NCI-H345 treated with DMSO at 0.1 percent for 48 hours (cell line): ENCODE results near the gene DOCK7.
A peak's percentile ranks its signal among the peaks of the same experiment; 100 is the strongest.
"Not testable (repeated sequence)": the region's sequence is repeated elsewhere in the genome, so short reads cannot be mapped to it uniquely, and the experiment has no call there.

Experiments
- DNase-seq: peaks from one replicate; lab custom pipeline; 2025; ENCODE audit not compliant: unreplicated experiment; lab: John Stamatoyannopoulos, UW

DOCK7 gene

GRCh38 chr1:62691062-62691844 is 3.1 kb upstream of the DOCK7 start:
- no peak for DNase-seq

GRCh38 chr1:62689524-62689923 is 1.3 kb upstream of the DOCK7 start:
- no peak for DNase-seq

GRCh38 chr1:62688687-62689085 is 500 bp upstream of the DOCK7 start:
- peak; percentile 25 for DNase-seq

GRCh38 chr1:62687421-62687902 is 724 bp downstream of the DOCK7 start:
- peak; percentile 77 for DNase-seq

- no peak for DNase-seq
Observed at GRCh38 chr1:62686822-62687221, 1.4 kb downstream of the DOCK7 start.

- DNase-seq, result no peak
Observed at GRCh38 chr1:62685431-62685859, 2.7 kb downstream of the DOCK7 start.

- no peak for DNase-seq
Observed at GRCh38 chr1:62682531-62682930, 5.7 kb downstream of the DOCK7 start.

GRCh38 chr1:62680992-62681391 is 7.2 kb downstream of the DOCK7 start:
- not testable (repeated sequence) for DNase-seq

GRCh38 chr1:62677822-62678221 is 10.4 kb downstream of the DOCK7 start:
- not testable (repeated sequence) for DNase-seq

GRCh38 chr1:62676611-62677356 is 11.4 kb downstream of the DOCK7 start:
- no peak for DNase-seq

GRCh38 chr1:62673629-62674028 is 14.6 kb downstream of the DOCK7 start:
- DNase-seq, result no peak

GRCh38 chr1:62672029-62672428 is 16.2 kb downstream of the DOCK7 start:
- DNase-seq, result no peak

- DNase-seq, result no peak
Observed at GRCh38 chr1:62654744-62655143, 33.4 kb downstream of the DOCK7 start.

- no peak for DNase-seq
Observed at GRCh38 chr1:62652387-62652786, 35.8 kb downstream of the DOCK7 start.

GRCh38 chr1:62643283-62643682 is 44.9 kb downstream of the DOCK7 start:
- no peak for DNase-seq

GRCh38 chr1:62637392-62638105 is 50.6 kb downstream of the DOCK7 start:
- DNase-seq, result no peak

- DNase-seq, result no peak
Observed at GRCh38 chr1:62628506-62628905, 59.7 kb downstream of the DOCK7 start.

GRCh38 chr1:62625415-62625814 is 62.8 kb downstream of the DOCK7 start:
- no peak for DNase-seq

GRCh38 chr1:62621907-62622306 is 66.3 kb downstream of the DOCK7 start:
- no peak for DNase-seq

GRCh38 chr1:62613890-62614289 is 74.3 kb downstream of the DOCK7 start:
- no peak for DNase-seq

- DNase-seq, result no peak
Observed at GRCh38 chr1:62613325-62613727, 74.9 kb downstream of the DOCK7 start.

GRCh38 chr1:62612770-62613169 is 75.4 kb downstream of the DOCK7 start:
- DNase-seq, result no peak
